Hepatocyte (in vitro differentiated cells): ENCODE data around the gene UNC5CL. TPM values are rescaled to one million over a fixed set of nuclear protein-coding genes. Genes with fewer than 3 reads are reported as not detected.

Source experiments
- DNase-seq: peaks from one replicate; pipeline ENCODE4 v3.0.0-alpha.2; 2016; ENCODE audit warnings: low spot score
- H2AFZ ChIP-seq: fragments of 200-600 bp; sonication (generic); 2 replicates; pipeline ENCODE4 v1.6.0; 2016; ENCODE audit warnings: antibody characterized with exemption, mild to moderate bottlenecking
- H3K27ac ChIP-seq: fragments of 200-600 bp; sonication (generic); 2 replicates; pipeline ENCODE4 v1.5.1; 2016; ENCODE audit warnings: mild to moderate bottlenecking
- H3K27me3 ChIP-seq: fragments of 200-600 bp; sonication (generic); 2 replicates; pipeline ENCODE4 v1.6.1; 2016
- H3K36me3 ChIP-seq: fragments of 200-600 bp; sonication (generic); replicated peaks from 2 replicates; pipeline ENCODE4 v1.5.1; 2016; ENCODE audit warnings: low read depth; ENCODE audit not compliant: insufficient read depth
- H3K4me1 ChIP-seq: fragments of 200-600 bp; sonication (generic); 2 replicates; pipeline ENCODE4 v1.5.1; 2016; ENCODE audit warnings: mild to moderate bottlenecking, moderate library complexity; ENCODE audit not compliant: insufficient read depth
- H3K4me2 ChIP-seq: fragments of 200-600 bp; sonication (generic); 2 replicates; pipeline ENCODE4 v1.6.0; 2016
- H3K4me3 ChIP-seq: fragments of 200-600 bp; sonication (generic); 2 replicates; pipeline ENCODE4 v1.5.1; 2016; ENCODE audit warnings: mild to moderate bottlenecking
- H3K79me2 ChIP-seq: fragments of 200-600 bp; sonication (generic); 2 replicates; pipeline ENCODE4 v1.6.0; 2017; ENCODE audit warnings: mild to moderate bottlenecking
- H3K9me2 ChIP-seq: fragments of 200-600 bp; sonication (generic); replicated peaks from 2 replicates; pipeline ENCODE4 v1.6.0; 2017; ENCODE audit warnings: mild to moderate bottlenecking; ENCODE audit not compliant: insufficient read depth
- H3K9me3 ChIP-seq: fragments of 200-600 bp; sonication (generic); 2 replicates; pipeline ENCODE4 v1.5.1; 2016; ENCODE audit warnings: low read depth, mild to moderate bottlenecking
- H4K20me1 ChIP-seq: fragments of 200-600 bp; sonication (generic); 2 replicates; pipeline ENCODE4 v1.6.0; 2016; ENCODE audit warnings: mild to moderate bottlenecking; ENCODE audit not compliant: insufficient read depth, poor library complexity, severe bottlenecking
- CTCF ChIP-seq: fragments of 200-600 bp; sonication (generic); IDR thresholded peaks from 2 replicates; pipeline ENCODE4 v1.5.1; 2016; ENCODE audit warnings: antibody characterized with exemption, mild to moderate bottlenecking; ENCODE audit not compliant: poor library complexity
- EZH2 ChIP-seq: fragments of 200-600 bp; sonication (generic); IDR thresholded peaks from 2 replicates; pipeline ENCODE4 v1.6.1; 2016; ENCODE audit warnings: antibody characterized with exemption, mild to moderate bottlenecking, borderline replicate concordance
- EZH2phosphoT487 ChIP-seq: fragments of 200-600 bp; sonication (generic); IDR thresholded peaks from one replicate; pipeline ENCODE4 v1.6.1; 2018; ENCODE audit warnings: antibody characterized with exemption, mild to moderate bottlenecking, low read depth, moderate library complexity; ENCODE audit not compliant: unreplicated experiment, severe bottlenecking
- WGBS: methylation state at CpG from one replicate; pipeline ENCODE4 v1.1.6; 2016; ENCODE audit warnings: low lambda C conversion rate; ENCODE audit errors: missing lambda C conversion rate; 5-methylcytosine and 5-hydroxymethylcytosine counted together
- polyA plus RNA-seq: library from polyadenylated mRNA; unstranded; fragments of >200 nt; fragmentation: Nextera tagmentation; extraction: Ambion mirVana; gene quantifications from 2 replicates; pipeline ENCODE4 v1.2.1, GENCODE V29; 2016
- total RNA-seq: library from RNA; depleted of rRNA; stranded (reverse); fragments of >200 nt; gene quantifications from 2 replicates; pipeline ENCODE4 v1.2.3, GENCODE V29; 2014

UNC5CL gene
- total and polyA plus RNA-seq, 2 experiments from 2014 or later: 37.1 to 42.9 TPM

GRCh38 chr6:41025966-41026530 is 13.0 kb downstream of the UNC5CL start:
- H3K27ac ChIP-seq: no peak overlapping the region
- H4K20me1 ChIP-seq: no peaks in the 10 kb centered on the region
- H3K4me2 ChIP-seq: no peak overlapping the region
- no peaks in the 10 kb centered on the region for H3K79me2 ChIP-seq
- no peak overlapping the region for H3K4me3 ChIP-seq
- H3K9me2 ChIP-seq: no peaks in the 10 kb centered on the region
- TF ChIP-seq EZH2phosphoT487: no peak
- TF ChIP-seq EZH2: no peak
- TF ChIP-seq CTCF: no peak
- H3K36me3 ChIP-seq: no peaks in the 10 kb centered on the region
- 90% methylated on average over 3 of the region's 3 CpGs for WGBS
- H2AFZ ChIP-seq: no peak overlapping the region
- no peak for DNase-seq
- peaks cover 9% of the 10 kb centered on the region for H3K4me1 ChIP-seq
- H3K27me3 ChIP-seq: no peaks in the 10 kb centered on the region
- no peaks in the 10 kb centered on the region for H3K9me3 ChIP-seq

GRCh38 chr6:41023114-41023513 is 15.9 kb downstream of the UNC5CL start:
- H3K4me2 ChIP-seq: no peak overlapping the region
- H3K79me2 ChIP-seq: no peaks in the 10 kb centered on the region
- TF ChIP-seq EZH2phosphoT487: no peak
- no peak for TF ChIP-seq EZH2
- TF ChIP-seq CTCF: no peak
- no peaks in the 10 kb centered on the region for H3K27me3 ChIP-seq
- H3K9me3 ChIP-seq: no peaks in the 10 kb centered on the region
- H3K4me1 ChIP-seq: peaks cover 7% of the 10 kb centered on the region
- H3K36me3 ChIP-seq: no peaks in the 10 kb centered on the region
- no peaks in the 10 kb centered on the region for H4K20me1 ChIP-seq
- peak overlapping the region; percentile 43 for H3K27ac ChIP-seq
- no peak for DNase-seq
- no peaks in the 10 kb centered on the region for H3K9me2 ChIP-seq
- 92% methylated on average over 3 of the region's 3 CpGs for WGBS
- H2AFZ ChIP-seq: no peak overlapping the region
- no peak overlapping the region for H3K4me3 ChIP-seq

- Histone ChIP-seq H3K4me1 (peaks cover 7% of the 10 kb centered on the region), H3K27ac (peak overlapping the region; percentile 61), H3K79me2 (no peaks in the 10 kb centered on the region), H3K27me3 (no peaks in the 10 kb centered on the region), H3K9me2 (no peaks in the 10 kb centered on the region), H3K9me3 (no peaks in the 10 kb centered on the region), H3K36me3 (no peaks in the 10 kb centered on the region), H3K4me2 (no peak overlapping the region), H4K20me1 (no peaks in the 10 kb centered on the region), H3K4me3 (no peak overlapping the region), H2AFZ (no peak overlapping the region)
- TF ChIP-seq EZH2phosphoT487: no peak
- TF ChIP-seq CTCF: no peak
- TF ChIP-seq EZH2: no peak
- DNase-seq: peak; percentile 42
Measured at GRCh38 chr6:41022294-41022693, 16.7 kb downstream of the UNC5CL start.

GRCh38 chr6:41021832-41022231 is 17.2 kb downstream of the UNC5CL start:
- Histone ChIP-seq H3K4me2 (no peak overlapping the region), H3K9me2 (no peaks in the 10 kb centered on the region), H3K9me3 (no peaks in the 10 kb centered on the region), H4K20me1 (no peaks in the 10 kb centered on the region), H3K27me3 (no peaks in the 10 kb centered on the region), H2AFZ (no peak overlapping the region), H3K79me2 (no peaks in the 10 kb centered on the region), H3K4me3 (no peak overlapping the region), H3K4me1 (peaks cover 7% of the 10 kb centered on the region), H3K36me3 (no peaks in the 10 kb centered on the region), H3K27ac (peak overlapping the region; percentile 61)
- DNase-seq: peak; percentile 51
- WGBS: 90% methylated on average over 3 of the region's 3 CpGs
- peak; percentile 39 for TF ChIP-seq CTCF
- TF ChIP-seq EZH2phosphoT487: no peak
